Measurements from ENCODE around the gene ZFP69. TPM values are rescaled to one million over a fixed set of nuclear protein-coding genes. Genes with fewer than 3 reads are reported as not detected.

The ZFP69 gene
- total and polyA plus RNA-seq, 4 donors: 0.96 to 1.9 (median 1.2) TPM

- Histone ChIP-seq H3K27me3 (ENCODE audit: control insufficient read depth in 4 of 4, insufficient read depth in 4 of 4, low read length in 3 of 4) (no peaks in the 10 kb centered on the region), H3K4me1 (ENCODE audit: control insufficient read depth in 4 of 4, insufficient read depth in 4 of 4, low read length in 3 of 4) (peaks cover 0 to 9% (median 3%) of the 10 kb centered on the region in 4 donors), H3K4me3 (ENCODE audit: low read depth in 1 of 3, low read length in 3 of 3) (peak within 1 kb of the TSS; percentile 73 to 95 (median 92)), H3K36me3 (ENCODE audit: control insufficient read depth in 4 of 4, insufficient read depth in 3 of 4, low read depth in 1 of 4, low read length in 3 of 4) (peaks cover 0 to 3% (median 1%) of the 10 kb centered on the region in 4 donors), H3K9me3 (ENCODE audit: control insufficient read depth in 4 of 4, low read length in 3 of 4) (peaks cover 4 to 13% (median 8%) of the 10 kb centered on the region in 4 donors), H3K27ac (ENCODE audit: low read depth in 1 of 2, low read length in 2 of 2) (peak within 1 kb of the TSS; percentile 54 to 75), H3K9ac (ENCODE audit: low read depth in 1 of 2, low read length in 2 of 2) (peak within 1 kb of the TSS; percentile 56 to 79)
- WGBS: under 1% methylated on average over 76 of the region's 76 CpGs
- peak; percentile 87 for DNase-seq (ENCODE audit: low spot score)
- peak in 1 of 2 donors; percentile 69 for TF ChIP-seq GABPA (IDR thresholded peaks at IDR 0.05 in 1 of 2, conservative IDR thresholded peaks at IDR 0.05 in 1 of 2)
- TF ChIP-seq RXRA (IDR thresholded peaks at IDR 0.05): peak; percentile 1 to 4
- no peak for TF ChIP-seq FOXA1 (IDR thresholded peaks at IDR 0.05)
- TF ChIP-seq SP1 (IDR thresholded peaks at IDR 0.05): no peak
- TF ChIP-seq REST (IDR thresholded peaks at IDR 0.05): peak; percentile 31
- no peak for TF ChIP-seq EGR1 (IDR thresholded peaks at IDR 0.05; ENCODE audit: low read depth in 2 of 2)
- TF ChIP-seq RAD21 (IDR thresholded peaks at IDR 0.05): peak; percentile 20 to 31
- TF ChIP-seq CTCF (IDR thresholded peaks at IDR 0.05; ENCODE audit: low read depth, low read length, missing input control): no peak
- TF ChIP-seq HNF4G (IDR thresholded peaks at IDR 0.05): no peak
- no peak for TF ChIP-seq ATF3 (IDR thresholded peaks at IDR 0.05)
- TF ChIP-seq YY1 (IDR thresholded peaks at IDR 0.05): peak; percentile 76
- TF ChIP-seq TAF1 (conservative IDR thresholded peaks at IDR 0.05): peak; percentile 83
- TF ChIP-seq HNF4A (conservative IDR thresholded peaks at IDR 0.05): peak; percentile 18 to 35
- TF ChIP-seq JUND (IDR thresholded peaks at IDR 0.05): no peak
- no peak for TF ChIP-seq NR2F2 (IDR thresholded peaks at IDR 0.05)
- TF ChIP-seq MAX (IDR thresholded peaks at IDR 0.05): peak; percentile 46
- peak; percentile 96 for TF ChIP-seq ZBTB33 (IDR thresholded peaks at IDR 0.05)
- TF ChIP-seq FOXA2 (IDR thresholded peaks at IDR 0.05): no peak
Observed at GRCh38 chr1:40508375-40509341, 31.6 kb downstream of the ZFP69 start, which contains the start of gene EXO5. TSS of gene EXO5 (plus strand) at chr1:40508767. CDS start at chr1:40514545, 5,778 bp downstream.

Data from liver (tissue), 9 donors.